HG03108 (cell line): Measurements from ENCODE around the gene OR2A7.
A peak's percentile ranks its signal among the peaks of the same experiment; 100 is the strongest.
"Not testable (repeated sequence)": the region's sequence is repeated elsewhere in the genome, so short reads cannot be mapped to it uniquely, and the experiment has no call there.

Experiments
- ATAC-seq: cut with Tn5 transposase; IDR thresholded peaks from one replicate; pipeline ENCODE4 v1.9.1; 2021; ENCODE audit warnings: moderate library complexity; ENCODE audit not compliant: unreplicated experiment

The OR2A7 gene, protein sequence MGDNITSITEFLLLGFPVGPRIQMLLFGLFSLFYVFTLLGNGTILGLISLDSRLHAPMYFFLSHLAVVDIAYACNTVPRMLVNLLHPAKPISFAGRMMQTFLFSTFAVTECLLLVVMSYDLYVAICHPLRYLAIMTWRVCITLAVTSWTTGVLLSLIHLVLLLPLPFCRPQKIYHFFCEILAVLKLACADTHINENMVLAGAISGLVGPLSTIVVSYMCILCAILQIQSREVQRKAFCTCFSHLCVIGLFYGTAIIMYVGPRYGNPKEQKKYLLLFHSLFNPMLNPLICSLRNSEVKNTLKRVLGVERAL

DNA sequence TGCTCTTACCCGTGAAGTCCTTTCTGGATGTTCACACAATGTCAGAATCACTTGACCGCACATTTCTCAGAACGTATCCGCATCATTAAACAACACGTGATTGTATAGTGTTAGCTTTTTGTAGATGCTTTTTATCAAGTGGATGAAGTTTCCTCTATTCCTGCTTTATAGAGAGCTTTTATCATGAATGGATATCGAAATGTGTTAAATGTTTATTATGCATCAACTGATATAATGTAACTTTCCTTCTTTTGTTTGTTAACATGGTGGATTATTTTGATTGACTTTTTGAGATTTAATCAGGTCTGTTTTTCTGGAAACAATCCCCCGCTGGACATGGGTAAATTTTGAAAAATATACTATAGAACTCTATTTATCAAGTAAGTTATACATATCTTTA lies at the start of gene OR2A7:
OR2A7 (minus strand) TSS at position 101 of the 400 bp plus-strand sequence. CDS start 5,164 bp downstream, outside the sequence.
- not testable (repeated sequence) for ATAC-seq

DNA sequence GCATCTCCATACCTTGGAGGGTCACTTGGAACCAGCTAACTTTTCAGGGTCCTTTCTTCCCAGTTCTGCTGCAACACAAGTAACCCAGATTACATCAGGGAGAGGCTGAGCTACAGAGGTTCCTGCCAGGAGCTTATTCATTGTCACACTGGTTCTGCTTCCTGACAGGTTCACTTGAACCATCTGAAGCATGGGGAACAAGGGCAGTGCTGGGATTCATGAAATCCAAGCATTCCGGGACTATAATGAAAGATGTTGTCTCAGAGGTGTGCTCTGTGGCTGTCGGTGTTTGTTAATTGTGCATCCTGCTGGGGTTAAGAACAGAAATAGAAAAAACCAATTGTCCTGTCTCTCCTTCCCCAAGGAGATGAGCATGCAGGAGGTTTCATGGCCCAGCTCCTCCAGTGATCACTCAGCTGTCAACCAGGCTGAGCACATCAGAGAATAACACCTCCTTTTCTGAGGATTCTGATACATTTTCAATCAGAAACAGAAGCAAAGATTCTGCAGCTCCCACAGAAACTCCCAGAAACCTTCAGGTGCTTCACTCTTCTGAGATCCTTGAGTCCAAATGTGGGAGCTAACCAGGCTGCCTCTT lies 47.4 kb upstream of the OR2A7 start, which contains the start of gene OR2A1:
OR2A1 (plus strand) TSS at position 548 of the 598 bp plus-strand sequence. CDS start 5,706 bp downstream, outside the sequence.
- not testable (repeated sequence) for ATAC-seq

DNA sequence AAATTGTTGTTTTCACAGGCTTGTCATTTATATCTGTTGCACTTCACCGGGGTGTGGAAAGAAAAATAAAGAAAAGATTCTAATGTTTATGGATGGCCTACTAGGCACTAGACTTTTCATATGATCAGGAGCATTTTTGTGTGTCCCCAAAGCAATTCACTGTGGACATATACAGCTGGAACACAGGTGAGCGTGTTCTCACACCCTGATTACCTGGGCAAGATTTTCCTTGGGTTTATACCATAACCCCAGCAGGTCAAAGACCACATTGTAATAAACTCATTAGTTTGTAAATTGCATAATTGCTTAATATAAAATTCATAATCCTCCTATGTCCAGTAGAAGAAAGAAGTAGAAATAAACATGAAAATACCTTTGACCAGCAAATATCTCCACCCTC lies 46.6 kb upstream of the OR2A7 start:
- not testable (repeated sequence) for ATAC-seq

DNA sequence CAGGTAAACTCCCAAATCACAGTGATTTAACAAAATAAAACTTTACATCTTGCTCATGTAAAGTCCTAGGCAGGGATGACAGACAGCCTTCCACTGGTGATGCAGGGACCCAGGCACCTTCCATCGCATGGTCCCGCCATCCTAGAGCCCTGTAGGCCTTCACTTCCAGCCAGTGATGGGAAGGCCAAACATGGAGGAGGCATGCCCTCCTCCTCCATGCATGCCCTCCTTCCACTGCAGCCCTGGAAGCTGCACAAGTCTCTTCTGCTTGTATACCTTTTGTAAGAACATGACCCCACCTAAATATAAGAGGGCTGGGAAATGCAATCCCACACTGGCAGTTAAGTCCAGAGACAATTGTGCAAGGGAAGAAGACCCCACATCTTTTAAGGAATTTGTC lies 45.1 kb upstream of the OR2A7 start:
- ATAC-seq, result not testable (repeated sequence)

DNA sequence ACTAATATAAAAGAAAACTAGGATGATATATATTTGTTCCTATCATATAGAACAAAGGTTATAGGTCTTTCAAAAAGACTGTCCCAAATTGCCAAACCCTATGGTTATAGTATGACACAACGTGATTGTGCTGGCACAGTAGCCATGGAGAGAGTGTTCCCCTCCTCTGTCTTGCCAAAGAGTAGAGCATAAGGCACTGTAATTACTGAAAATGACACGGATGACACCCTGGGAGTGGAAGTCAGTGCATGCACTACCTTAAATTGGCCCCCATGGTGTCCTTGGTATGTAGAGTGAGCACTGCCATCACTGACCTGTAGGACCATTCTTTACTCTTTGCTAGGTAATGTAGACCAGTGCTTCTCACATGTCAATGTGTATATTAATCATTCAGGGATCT lies 40.6 kb upstream of the OR2A7 start:
- ATAC-seq, result not testable (repeated sequence)

DNA sequence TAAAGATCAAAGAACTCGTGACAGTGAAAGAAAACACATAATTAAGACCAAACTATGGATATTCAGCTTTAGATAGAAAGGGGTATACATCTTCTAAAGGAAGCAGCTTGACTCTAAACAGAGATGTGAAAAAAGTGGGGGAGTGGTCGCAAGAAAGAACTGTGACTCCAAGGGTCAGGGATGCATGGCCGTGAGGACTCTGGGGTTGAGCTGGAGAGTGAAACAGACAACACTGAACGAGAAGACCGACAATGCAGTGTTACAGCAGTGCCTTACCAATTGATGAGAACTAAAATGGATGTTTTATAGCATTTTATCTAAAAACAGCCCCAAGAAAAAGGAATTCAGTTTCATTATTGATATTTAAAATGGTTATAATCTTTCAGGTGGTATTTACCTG lies 39.0 kb upstream of the OR2A7 start:
- not testable (repeated sequence) for ATAC-seq

DNA sequence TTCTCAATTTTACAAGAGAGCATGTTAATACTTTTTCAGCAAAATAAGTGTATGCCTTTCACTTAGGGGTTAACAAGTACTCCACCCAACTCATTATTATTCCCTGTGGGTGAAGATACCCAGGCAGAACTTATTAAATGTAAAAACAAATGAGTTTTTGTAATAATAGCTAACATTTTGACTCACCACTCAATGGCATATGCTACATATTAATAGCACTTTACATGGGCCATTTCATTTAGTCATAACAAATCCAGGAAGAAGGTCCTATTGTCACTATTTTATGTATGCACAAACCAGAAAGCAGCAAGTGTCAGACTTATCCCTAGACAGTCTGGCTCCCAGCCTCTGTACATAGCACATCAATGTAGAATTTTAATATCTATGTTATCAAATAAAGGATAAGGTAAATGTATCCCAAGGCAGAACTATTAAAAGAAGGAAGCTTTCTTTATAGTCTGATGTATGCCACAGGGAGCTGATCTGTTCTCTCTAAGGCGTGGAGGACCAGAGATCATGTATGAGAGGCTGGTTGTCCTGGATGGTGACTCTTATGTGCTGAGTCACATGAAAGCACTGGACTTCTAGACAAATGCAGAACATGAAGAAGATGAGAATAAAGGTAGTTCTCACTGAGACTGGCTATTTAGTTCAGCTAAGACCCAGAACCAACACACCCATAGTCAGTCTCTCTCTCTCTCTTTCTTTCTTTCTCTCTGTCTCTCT lies 38.1 kb upstream of the OR2A7 start:
- ATAC-seq, result not testable (repeated sequence)

DNA sequence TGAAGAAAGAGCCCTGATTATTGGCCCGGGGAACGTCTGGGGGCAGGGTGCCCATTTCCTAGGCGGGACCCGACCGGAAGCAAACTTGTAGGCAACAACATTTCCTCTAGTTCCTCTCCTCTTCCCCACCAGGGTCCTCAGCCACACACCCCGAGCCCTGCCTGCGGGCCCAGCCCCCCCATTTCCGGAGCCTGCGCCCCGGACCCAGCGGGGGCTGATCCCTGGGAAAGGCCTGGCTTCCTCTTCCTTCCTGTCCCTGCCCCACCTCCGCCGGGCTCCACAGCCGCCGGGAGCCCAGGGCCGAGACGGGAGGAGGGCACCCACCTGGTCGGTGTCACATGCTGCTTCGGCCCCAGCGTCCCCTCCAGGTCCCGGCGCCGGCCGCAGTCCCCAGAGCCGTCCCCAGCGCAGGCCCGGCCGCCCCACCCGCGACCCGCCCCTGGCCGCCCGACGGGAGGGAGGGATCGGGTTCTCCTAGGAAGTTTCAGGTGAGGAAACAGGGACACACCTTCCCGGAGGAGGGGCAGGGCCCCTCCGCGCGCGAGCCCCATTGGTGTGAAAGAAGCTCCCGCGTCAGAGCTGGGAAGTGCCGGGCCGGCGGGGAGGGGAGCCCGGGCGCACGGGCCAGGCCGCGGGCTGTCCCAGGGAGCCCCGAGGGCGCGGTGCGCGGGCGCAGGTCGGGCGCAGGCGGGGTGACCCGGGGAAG lies 29.4 kb upstream of the OR2A7 start:
- peak; percentile 75 for ATAC-seq

DNA sequence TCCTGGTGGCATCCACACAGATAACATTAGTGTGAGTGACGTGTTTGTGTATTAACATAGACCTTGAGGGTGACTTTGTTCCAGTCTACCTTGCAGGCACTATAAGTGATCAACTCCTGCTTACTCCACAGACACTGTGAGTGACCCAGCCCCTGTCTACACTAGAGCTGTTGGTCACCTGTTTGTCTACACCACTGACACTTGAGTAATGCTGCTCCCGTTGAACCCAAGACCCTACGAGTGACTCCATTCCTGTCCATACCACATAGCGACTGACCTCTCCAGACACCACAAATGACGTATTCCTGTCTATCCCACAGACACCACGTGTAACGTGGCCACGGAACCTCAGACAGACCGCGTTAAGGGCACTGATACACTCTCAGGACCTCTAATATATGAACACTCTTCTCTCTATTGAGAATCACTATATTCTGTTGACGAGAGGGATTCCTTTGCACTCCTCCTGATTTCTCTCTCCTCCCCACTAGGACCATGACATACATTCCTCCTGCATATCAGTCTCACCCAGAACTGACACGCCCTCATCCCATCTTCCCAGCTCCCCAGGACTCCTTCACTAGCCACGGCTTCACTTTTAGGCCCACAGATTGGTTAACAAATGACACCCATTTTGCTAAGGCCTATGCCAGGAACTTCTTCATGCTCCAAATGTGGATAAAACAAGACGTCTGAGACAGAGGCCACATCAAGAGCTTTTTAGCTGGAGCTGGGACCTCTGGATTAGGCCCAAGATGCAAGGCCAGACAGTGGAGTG lies 28.0 kb upstream of the OR2A7 start:
- ATAC-seq, result not testable (repeated sequence)

DNA sequence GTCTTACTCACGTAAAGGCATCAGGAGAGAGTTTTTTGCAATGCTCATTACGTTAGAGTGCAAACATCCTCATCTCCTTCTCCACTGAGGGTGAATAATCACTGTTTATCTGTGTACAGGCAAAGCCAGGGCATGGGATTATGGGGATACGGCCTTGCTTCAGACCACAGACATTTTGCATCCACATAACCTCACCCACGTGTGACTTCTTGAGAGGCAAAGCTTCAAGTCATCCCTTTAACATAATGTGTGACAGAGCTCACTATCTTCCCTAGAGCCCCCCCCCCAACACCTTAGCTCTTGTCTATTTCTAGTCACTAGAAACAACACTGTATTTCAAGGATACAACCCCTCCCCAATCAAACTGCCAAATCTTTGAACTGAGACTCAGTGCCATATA lies 27.0 kb upstream of the OR2A7 start:
- not testable (repeated sequence) for ATAC-seq

DNA sequence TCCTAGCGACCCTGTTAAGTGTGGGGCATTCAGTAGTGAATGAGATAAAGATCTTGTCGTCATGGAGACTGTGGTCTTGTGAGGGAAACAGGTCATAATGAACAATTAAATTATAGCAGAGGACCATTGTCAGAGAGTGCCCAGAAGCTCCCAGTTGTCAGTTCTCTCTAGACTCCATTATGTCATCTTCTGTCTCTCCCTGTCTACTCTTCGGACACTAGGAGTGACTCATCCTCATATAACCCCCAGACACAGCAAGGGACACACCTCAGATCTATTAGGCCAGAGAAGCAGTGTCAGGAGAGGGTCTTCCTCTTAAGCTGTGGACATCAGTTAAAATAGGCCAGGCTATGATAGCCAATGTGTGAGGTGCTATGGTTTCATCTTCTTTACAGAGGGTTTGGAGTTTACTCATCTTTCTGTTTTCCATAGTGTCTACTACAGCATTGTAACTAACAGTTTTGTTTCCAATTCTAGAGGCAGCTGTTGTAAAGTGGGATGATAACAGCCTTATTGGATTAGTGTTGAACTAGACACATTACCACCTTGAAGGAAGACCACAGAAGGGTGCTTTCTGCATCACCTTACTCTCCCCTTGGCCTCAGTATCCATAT lies 22.7 kb upstream of the OR2A7 start:
- not testable (repeated sequence) for ATAC-seq

DNA sequence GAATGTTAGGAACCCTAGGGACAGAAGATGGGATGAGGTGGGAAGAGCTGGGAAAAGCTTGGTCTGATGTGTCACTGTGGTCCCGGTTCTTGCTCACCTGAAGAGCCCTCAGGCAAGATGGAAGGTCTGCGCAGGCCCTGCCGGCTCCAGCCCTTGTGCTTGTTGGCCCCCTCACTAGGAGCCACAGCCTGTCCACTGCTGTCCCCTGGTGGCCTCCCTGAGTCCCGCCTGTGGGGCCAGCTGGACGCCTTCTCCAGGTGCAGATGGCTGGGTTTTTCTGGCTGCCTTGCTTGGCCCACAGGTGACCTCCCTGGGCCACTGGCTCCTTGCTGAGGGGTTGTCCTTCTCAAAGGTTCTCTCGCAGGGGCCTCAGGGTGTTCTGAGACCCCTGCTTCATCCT lies 19.1 kb upstream of the OR2A7 start:
- not testable (repeated sequence) for ATAC-seq

DNA sequence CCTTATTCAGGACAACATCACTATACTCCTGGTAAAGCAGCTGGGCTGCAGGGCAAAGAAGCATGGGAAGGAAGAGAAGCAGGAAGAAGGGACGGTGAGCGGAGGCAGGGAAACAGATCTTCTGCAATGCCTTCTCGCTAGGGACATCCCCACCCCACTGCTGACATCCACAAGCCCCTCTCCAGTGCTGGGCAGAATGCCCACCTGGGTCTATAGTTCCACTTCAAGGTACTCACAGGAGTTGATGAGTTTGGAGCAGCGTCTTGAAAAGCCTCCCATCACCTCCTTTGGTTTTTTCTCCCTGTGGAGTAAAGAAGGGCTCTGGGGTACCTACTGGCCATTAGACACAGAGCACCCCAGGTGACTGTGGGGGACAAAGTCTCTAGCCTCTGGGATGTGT lies 17.9 kb upstream of the OR2A7 start:
- not testable (repeated sequence) for ATAC-seq

DNA sequence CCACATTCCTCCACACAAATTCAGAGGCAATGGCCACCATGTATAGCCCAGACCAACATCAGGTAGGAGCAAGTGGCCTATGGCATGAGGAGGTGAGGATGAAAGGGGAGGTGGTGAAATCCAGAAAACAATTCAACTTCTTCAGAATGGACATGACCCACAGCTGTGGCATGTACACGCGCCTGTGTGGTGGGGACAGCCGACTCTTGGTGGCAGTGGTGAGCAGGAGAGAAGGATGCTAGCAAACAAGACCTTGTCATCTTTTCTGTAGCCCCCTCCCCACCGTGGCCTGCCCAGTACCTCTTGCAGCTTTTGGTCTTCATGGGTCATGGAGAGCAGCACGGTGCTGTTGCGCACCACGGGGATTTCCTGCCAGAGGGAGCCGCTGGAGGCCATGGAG lies 17.4 kb upstream of the OR2A7 start:
- not testable (repeated sequence) for ATAC-seq

DNA sequence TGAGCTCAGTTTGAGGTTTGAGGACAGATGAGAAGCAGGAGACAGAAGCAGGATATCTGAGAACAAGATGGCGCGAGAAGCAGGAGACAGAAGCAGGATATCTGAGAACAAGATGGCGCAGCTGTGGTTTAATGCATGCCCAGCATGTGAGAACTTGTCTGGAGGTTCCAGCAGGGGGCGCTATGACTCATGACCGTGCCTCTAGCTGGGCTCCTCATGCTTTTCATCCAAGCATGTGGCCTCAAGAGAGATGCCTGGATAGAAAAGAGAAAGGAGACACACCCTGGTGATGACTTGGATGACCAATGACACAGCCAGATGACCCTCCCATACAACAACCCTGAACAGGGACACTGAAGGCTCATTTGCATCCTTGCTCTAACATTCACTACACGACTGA lies 15.4 kb upstream of the OR2A7 start:
- ATAC-seq, result not testable (repeated sequence)

DNA sequence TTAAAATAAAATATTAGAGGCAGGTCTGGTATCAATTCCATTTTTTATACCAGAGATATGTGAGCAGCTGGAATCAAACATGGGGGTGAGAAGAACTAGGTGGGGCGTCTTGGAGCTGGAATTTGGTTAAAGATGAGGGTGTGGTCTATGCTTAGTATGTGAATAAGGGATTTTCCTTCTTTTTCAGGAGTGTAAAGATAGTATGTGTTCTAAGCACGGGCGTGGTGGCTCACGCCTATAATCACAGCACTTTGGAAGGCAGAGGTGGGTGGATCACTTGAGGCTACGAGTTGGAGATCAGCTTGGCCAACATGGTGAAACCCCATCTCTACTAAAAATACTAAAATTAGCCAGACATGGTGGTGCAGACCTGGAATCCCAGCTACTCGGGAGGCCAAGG lies 10.7 kb upstream of the OR2A7 start:
- not testable (repeated sequence) for ATAC-seq

DNA sequence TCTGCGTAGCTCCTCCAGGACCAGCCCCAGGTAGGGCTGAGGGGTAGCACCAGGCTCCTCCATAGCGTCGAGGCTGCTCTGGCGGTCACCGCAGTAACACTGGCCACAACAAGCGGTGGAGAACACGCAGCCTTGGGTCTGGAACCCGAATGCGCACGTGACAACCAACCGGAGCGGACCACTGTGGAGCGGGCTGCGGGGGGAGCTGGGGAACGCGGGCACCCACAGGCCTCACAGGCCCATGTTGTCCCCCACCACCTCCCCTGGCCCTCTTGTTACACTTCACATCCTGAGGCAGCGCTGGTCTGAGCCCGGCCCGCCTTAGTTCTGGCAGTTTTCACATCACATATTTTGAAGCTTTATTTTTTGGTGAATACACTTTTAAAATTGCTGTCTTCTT lies 4.6 kb upstream of the OR2A7 start, which contains the start of gene CTAGE8:
CTAGE8 (minus strand) TSS at position 101 of the 400 bp plus-strand sequence; CDS start at position 63, 38 bp downstream.
- ATAC-seq, result not testable (repeated sequence)

DNA sequence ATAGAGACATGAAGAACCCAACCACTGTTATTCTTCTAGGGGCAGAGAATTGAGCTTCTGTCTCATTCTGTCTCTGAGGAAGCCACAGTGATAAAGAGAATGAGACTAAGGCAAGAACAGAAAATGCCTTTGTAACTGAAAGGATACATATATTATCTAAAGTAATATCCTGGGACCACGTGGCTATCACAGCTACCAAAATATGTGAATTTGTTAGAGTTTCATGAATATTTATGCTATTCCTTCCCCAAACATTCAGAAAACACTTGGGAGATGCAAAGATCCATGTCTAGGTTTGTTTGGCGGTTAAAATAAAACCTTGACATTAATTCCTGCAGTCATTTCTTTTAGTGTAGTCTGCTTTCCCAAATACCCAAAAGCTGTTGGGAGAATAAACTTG lies 2.5 kb downstream of the OR2A7 start:
- not testable (repeated sequence) for ATAC-seq

DNA sequence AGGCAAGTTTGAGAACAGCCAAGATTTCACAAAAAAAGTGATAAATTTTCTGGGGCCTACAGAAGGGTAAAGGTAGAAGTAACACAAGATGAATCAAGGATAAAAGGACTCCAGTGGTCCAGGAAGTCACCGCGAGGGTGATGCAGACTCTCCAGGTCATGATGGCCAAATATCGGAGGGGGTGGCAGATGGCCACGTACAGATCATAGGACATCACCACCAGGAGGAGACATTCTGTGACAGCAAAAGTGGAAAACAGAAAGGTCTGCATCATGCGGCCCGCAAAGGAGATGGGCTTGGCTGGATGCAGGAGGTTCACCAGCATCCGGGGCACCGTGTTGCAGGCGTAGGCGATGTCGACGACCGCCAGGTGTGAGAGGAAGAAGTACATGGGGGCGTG lies 5.5 kb downstream of the OR2A7 start:
- ATAC-seq, result not testable (repeated sequence)

DNA sequence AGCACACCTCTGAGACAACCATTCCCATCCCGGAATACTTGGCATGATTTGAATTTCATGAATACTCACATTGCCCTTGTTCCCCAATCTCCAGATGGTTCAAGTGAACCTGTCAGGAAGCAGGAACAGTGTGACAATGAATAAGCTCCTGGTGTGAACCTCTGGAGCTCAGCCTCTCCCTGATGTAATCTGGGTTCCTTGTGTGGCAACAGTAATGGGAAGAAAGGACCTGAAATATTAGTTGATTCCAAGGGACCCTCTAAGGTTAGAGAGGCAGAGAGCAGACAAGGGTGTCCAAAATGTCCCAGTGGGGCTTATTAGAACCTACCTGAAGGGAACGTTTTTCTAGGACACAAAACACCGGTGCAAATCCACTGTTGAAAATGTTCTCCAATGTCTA lies 8.5 kb downstream of the OR2A7 start:
- no peak for ATAC-seq
